H4 (cell line): ENCODE results near the gene N4BP3. TPM values are rescaled to one million over a fixed set of nuclear protein-coding genes. Genes with fewer than 3 reads are reported as not detected.

Experiments used
- DNase-seq: peaks from one replicate; pipeline ENCODE4 v3.0.0-alpha.2; 2015; ENCODE audit warnings: low spot score
- total RNA-seq: library from RNA; depleted of rRNA; stranded (reverse); fragments of >200 nt; shearing (Covaris generic); gene quantifications from 2 replicates; pipeline ENCODE4 v1.2.3, GENCODE V29; 2014

N4BP3 gene
- total RNA-seq, 1 experiment from 2014 or later: 0.25 TPM

- DNase-seq: no peak
These were observed 9.7 kb upstream of the N4BP3 start for GRCh38 chr5:178103612-178104011.

GRCh38 chr5:178104492-178104891 is 8.8 kb upstream of the N4BP3 start:
- peak; percentile 55 for DNase-seq

- no peak for DNase-seq
These were observed 7.2 kb upstream of the N4BP3 start for GRCh38 chr5:178106086-178106485.

GRCh38 chr5:178106556-178107239 is 6.6 kb upstream of the N4BP3 start:
- DNase-seq: no peak

- no peak for DNase-seq
These were observed 5.5 kb upstream of the N4BP3 start for GRCh38 chr5:178107756-178108310.

GRCh38 chr5:178108446-178108845 is 4.9 kb upstream of the N4BP3 start:
- DNase-seq: no peak

- DNase-seq: no peak
These were observed 4.4 kb upstream of the N4BP3 start for GRCh38 chr5:178108966-178109365.

- no peak for DNase-seq
These were observed 2.8 kb upstream of the N4BP3 start for GRCh38 chr5:178110511-178110910.

GRCh38 chr5:178111925-178112324 is 1.4 kb upstream of the N4BP3 start:
- DNase-seq: no peak

- no peak for DNase-seq
These were observed 787 bp upstream of the N4BP3 start for GRCh38 chr5:178112545-178112944.

- no peak for DNase-seq
These were observed 551 bp downstream of the N4BP3 start for GRCh38 chr5:178113841-178114324.

GRCh38 chr5:178114325-178115135 is 1.2 kb downstream of the N4BP3 start:
- DNase-seq: no peak

- DNase-seq: no peak
These were observed 1.9 kb downstream of the N4BP3 start for GRCh38 chr5:178115136-178115813.

- no peak for DNase-seq
These were observed 2.4 kb downstream of the N4BP3 start for GRCh38 chr5:178115814-178116142.

GRCh38 chr5:178116143-178116885 is 3.0 kb downstream of the N4BP3 start:
- DNase-seq: no peak

GRCh38 chr5:178117923-178118701 is 4.8 kb downstream of the N4BP3 start:
- no peak for DNase-seq

GRCh38 chr5:178119915-178120606 is 6.7 kb downstream of the N4BP3 start:
- DNase-seq: no peak

- DNase-seq: peak; percentile 89
These were observed 7.5 kb downstream of the N4BP3 start for GRCh38 chr5:178120607-178121357.
